Suppressor macrophage treated with lipopolysaccharide for 1 hour (primary cell): Measurements from ENCODE around the gene WDR7.

Experiments used
- DNase-seq, 3 donors: peaks; one replicate each; pipeline ENCODE4 v3.0.0-alpha.2; 2020 to 2022

The WDR7 gene

DNA sequence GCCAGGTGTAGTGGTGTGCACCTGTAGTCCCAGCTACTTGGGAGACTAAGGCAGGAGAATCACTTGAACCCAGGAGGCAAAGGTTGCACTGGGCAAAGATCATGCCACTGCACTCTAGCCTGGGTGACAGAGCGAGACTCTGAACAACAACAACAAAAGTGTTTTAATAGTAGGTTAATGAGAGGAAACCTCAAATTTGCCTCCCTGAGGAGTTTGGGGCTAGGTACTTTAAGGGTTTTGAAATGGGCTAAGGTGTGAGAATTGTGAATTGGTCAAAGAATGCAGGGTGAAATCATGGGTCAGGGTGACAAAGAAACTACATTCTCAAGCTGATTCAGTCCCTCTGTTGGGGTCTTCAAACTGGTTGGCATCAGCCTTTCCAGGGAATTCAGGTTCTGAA lies 435.0 kb downstream of the WDR7 start:
- no peak for DNase-seq
